Right atrium auricular region (tissue), 2 donors: ENCODE results near the gene KLC3. TPM values are rescaled to one million over a fixed set of nuclear protein-coding genes. Genes with fewer than 3 reads are reported as not detected.
"Not testable (repeated sequence)": the region's sequence is repeated elsewhere in the genome, so short reads cannot be mapped to it uniquely, and the experiment has no call there.

Source experiments
- DNase-seq: peaks from one replicate; pipeline ENCODE4 v3.0.0-alpha.2; 2019; ENCODE audit warnings: low spot score
- H3K27ac ChIP-seq, 2 donors: fragments of 200-600 bp; sonication (generic); 1 replicate in 1 of 2; 2 replicates in 1 of 2; pipeline ENCODE4 v1.5.1; 2016 to 2019
- H3K27me3 ChIP-seq, 2 donors: fragments of 200-600 bp; sonication (generic); one replicate each; pipeline versions ENCODE4 v1.5.1 to v1.6.0; 2017 to 2019
- H3K36me3 ChIP-seq: fragments of 200-600 bp; sonication (generic); one replicate; pipeline ENCODE4 v1.5.1; 2016
- H3K4me1 ChIP-seq, 2 donors: fragments of 200-600 bp; sonication (generic); one replicate each; pipeline versions ENCODE4 v1.5.1 to v1.6.0; 2017 to 2019
- H3K4me3 ChIP-seq, 2 donors: fragments of 200-600 bp; sonication (generic); 1 replicate in 1 of 2; 2 replicates in 1 of 2; pipeline ENCODE4 v1.5.1; 2017 to 2019; ENCODE audit warnings: mild to moderate bottlenecking in 1 of 2, moderate library complexity in 1 of 2
- H3K9me3 ChIP-seq, 2 donors: fragments of 200-600 bp; sonication (generic); one replicate each; pipeline ENCODE4 v1.5.1; 2019
- CTCF ChIP-seq, 2 donors: fragments of 200-600 bp; sonication (generic); IDR thresholded peaks; one replicate each; pipeline ENCODE4 v1.5.1; 2019; ENCODE audit warnings: antibody characterized with exemption in 2 of 2
- total RNA-seq, 2 donors: library from RNA; depleted of rRNA; stranded (reverse); fragments of >200 nt; gene quantifications; one replicate each; pipeline ENCODE4 v1.1.0, GENCODE V29; 2016

Gene KLC3
- total RNA-seq, 2 donors from 2014 or later = 0.75 TPM; not detected in 1

GRCh38 chr19:45307361-45307760, 33.2 kb upstream of the KLC3 start:
- no peaks in the 10 kb centered on the region for H3K27me3 ChIP-seq
- H3K36me3 ChIP-seq = peaks cover 46% of the 10 kb centered on the region
- H3K9me3 ChIP-seq = no peaks in the 10 kb centered on the region
- no peak for TF ChIP-seq CTCF (IDR thresholded peaks at IDR 0.05)
- peak overlapping the region in 1 of 2 donors; percentile 45 for H3K27ac ChIP-seq
- peaks cover 0 to 6% of the 10 kb centered on the region in 2 donors for H3K4me1 ChIP-seq
- no peak for DNase-seq
- no peak overlapping the region for H3K4me3 ChIP-seq

DNA sequence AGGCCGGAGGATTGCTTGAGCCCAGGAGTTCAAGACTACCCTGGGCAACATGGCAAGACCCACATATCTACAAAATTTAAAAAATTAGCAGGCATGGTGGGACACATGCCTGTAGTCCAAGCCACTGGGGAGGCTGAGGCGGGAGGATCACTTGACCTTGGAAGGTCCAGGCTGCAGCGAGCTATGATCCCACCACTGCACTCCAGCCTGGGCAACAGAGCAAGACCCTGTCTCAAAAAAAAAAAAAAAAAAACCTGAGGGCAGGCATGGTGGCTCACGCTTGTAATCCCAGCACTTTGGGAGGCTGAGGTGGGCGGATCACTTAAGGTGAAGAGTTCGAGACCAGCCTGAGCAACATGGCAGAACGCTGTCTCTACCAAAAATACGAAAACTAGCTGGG, 31.2 kb upstream of the KLC3 start:
- not testable (repeated sequence) for H3K4me3 ChIP-seq, DNase-seq
- H3K36me3 ChIP-seq = peaks cover 59% of the 10 kb centered on the region

GRCh38 chr19:45311621-45312020, 28.9 kb upstream of the KLC3 start:
- Histone ChIP-seq H3K36me3 (peaks cover 72% of the 10 kb centered on the region), H3K9me3 (no peaks in the 10 kb centered on the region), H3K27ac (peak overlapping the region; percentile 17 to 76), H3K4me1 (peaks cover 0 to 13% of the 10 kb centered on the region in 2 donors), H3K27me3 (no peaks in the 10 kb centered on the region), H3K4me3 (no peak overlapping the region)
- no peak for TF ChIP-seq CTCF (IDR thresholded peaks at IDR 0.05)
- no peak for DNase-seq

More for the DNA sequence above, 31.2 kb upstream of the KLC3 start:
- not testable (repeated sequence) for H3K9me3 ChIP-seq, H3K27me3 ChIP-seq
- Histone ChIP-seq H3K4me1 (peaks cover 0 to 13% of the 10 kb centered on the region in 2 donors), H3K27ac (peak overlapping the region; percentile 72 to 76)

DNA sequence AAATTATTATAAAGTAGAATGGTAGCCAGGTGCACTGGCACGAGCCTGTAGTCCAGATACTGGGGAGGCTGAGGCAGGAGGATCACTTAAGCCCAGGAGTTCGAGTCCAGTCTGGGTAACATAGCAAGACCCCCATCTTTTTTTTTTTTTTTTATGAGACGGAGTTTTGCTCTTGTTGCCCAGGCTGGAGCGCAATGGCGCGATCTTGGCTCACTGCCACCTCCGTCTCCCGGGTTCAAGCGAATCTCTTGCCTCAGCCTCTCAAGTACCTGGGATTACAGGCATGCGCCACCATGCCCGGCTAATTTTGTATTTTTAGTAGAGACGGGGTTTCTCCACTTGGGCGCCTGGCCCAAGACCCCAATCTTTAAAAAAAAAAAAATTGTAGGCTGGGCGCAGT, 28.3 kb upstream of the KLC3 start:
- not testable (repeated sequence) for H3K27me3 ChIP-seq, H3K9me3 ChIP-seq, H3K4me3 ChIP-seq, DNase-seq
- Histone ChIP-seq H3K36me3 (peaks cover 72% of the 10 kb centered on the region), H3K27ac (peak overlapping the region; percentile 17 to 76), H3K4me1 (peaks cover 0 to 13% of the 10 kb centered on the region in 2 donors)

DNA sequence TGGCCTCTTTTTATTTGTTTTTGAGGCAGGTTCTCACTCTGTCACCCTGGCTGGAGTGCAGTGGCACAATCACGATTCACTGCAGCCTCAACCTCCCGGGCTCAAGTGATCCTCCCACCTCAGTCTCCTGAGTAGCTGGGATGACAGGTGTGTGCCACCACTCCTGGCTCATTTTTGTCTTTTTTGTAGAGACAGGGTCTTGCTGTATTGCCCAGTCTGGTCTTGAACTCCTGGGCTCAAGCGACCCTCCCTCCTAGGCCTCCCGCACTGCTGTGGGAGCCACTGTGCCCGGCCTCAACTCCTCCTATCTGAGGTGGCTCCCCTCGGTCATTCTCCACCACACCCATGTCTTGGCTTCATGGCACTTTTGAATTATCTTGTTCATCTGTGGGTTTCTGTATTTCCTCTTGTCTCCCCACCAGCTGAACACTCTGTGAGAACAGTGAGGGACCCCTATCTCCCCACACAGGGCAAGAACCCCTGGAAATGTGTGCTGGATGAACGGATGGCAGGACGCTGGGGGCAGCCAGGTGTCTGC, 25.8 kb upstream of the KLC3 start:
- no peak for DNase-seq
- no peak overlapping the region for H3K4me3 ChIP-seq
- no peaks in the 10 kb centered on the region for H3K9me3 ChIP-seq
- no peak for TF ChIP-seq CTCF (IDR thresholded peaks at IDR 0.05)
- no peak overlapping the region for H3K27ac ChIP-seq
- H3K36me3 ChIP-seq = peaks cover 71% of the 10 kb centered on the region
- H3K4me1 ChIP-seq = peaks cover 0 to 31% of the 10 kb centered on the region in 2 donors
- H3K27me3 ChIP-seq = no peaks in the 10 kb centered on the region

GRCh38 chr19:45315304-45315703, 25.2 kb upstream of the KLC3 start:
- DNase-seq = no peak
- Histone ChIP-seq H3K27ac (no peak overlapping the region), H3K4me1 (peaks cover 0 to 31% of the 10 kb centered on the region in 2 donors), H3K36me3 (peaks cover 71% of the 10 kb centered on the region), H3K4me3 (no peak overlapping the region), H3K27me3 (no peaks in the 10 kb centered on the region), H3K9me3 (no peaks in the 10 kb centered on the region)
- no peak for TF ChIP-seq CTCF (IDR thresholded peaks at IDR 0.05)
